ENCODE results near the gene HAPSTR1.

- no peak for TF ChIP-seq CTCF (IDR thresholded peaks at IDR 0.05; ENCODE audit: extremely low read depth in 1 of 2, insufficient read depth in 1 of 2, low read depth in 1 of 2, low read length in 2 of 2)
- no peak for TF ChIP-seq POLR2AphosphoS5 (IDR thresholded peaks at IDR 0.05; ENCODE audit: insufficient read depth, low read depth, low read length)
These were observed 44.4 kb downstream of the HAPSTR1 start for GRCh38 chr16:9135797-9136196.
